Measurements from ENCODE around the gene MYL7.

MYL7 gene

GRCh38 chr7:44150466-44150832 lies 9.3 kb upstream of the MYL7 start:
- no peak for DNase-seq (ENCODE audit: low read depth in 2 of 2)

DNA sequence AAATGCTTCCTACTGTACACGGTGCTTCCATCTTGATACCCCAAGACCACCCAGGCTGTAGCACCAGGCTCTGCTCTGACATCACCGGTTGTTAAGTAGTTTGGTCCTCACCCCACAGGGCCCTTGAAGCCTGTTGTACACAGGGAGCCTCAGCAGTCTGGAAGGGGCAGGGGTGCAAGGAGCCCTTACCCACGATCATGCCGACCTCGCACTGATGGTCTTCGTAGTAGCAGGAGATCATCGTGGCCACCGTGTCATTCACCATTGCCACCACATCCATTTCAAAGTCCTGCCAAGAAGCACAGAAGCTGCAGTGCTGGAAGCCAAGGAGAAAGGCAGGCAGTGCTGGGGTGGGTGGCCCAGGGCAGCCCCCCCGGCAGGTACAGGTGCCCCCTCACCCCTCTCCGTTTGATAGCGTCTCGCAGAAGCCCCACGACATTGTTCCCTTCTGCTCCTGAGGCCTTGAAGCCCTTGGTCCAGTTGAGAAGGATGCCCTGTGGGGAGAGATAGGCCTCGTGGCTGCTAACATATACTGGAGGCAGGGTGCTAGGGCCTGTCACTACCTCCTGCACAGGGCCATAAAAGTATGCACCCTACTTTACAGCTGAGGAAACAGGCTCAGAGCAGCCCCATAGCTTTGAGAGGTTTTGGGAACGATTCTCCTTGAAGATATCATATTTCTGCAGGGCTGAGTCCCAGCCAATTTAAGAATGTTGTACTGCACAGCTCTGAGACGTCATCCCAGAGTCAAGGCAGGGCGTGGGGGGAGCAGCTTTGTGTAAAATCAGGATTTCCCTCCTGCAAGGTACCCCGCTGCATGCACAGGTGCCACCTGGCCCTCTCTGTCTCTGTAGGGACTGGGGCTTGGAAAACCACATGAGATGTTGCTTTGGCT lies 8.7 kb upstream of the MYL7 start:
- no peak for DNase-seq (ENCODE audit: low read depth in 2 of 2)

DNA sequence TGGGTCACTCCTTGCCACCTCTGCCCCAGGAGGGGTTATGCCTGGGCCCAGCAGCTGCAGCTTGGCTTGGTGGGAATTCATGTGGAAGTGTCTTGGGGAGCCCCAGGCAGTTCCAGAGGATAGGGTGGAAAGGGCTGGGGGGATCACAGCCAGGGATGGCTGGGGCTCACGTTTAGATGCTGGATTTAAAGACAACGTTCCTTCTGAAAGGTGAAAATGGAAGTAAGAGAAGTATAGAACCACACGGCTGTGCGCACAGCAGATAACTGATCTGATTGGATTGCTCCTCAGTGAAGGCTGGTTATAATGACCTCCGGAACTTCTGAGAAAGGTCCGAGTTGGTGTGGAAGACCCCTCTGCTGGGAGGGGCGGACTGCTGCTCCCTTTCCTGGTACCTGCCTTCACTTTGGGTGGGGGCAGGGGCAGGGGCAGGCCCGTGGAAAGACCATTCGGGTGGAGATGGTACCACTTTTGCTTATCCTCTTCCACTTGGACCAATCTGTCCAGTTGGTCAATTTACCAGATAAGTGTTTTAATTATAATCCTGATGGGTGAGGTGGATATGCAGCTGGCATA lies 7.9 kb upstream of the MYL7 start:
- DNase-seq (ENCODE audit: low read depth in 2 of 2): no peak

DNA sequence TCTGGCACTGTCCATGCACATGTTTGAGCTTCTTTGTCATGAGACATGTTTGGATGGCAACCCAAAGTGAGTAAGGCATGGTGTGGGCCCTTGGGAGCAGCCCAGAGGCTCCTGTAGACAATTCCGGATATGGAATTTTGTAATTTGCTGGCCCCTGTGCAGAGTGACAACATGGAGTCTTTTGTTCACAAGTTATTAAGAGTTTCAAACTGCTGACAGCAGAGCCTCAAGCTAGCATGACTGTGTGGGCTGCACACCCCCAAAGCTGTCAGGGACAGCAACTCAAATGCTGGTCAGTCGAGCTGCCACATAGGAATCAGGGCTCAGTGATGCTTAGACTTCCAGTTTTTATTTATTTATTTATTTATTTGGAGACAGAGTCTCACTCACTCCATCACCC lies 7.0 kb upstream of the MYL7 start:
- DNase-seq (ENCODE audit: low read depth in 2 of 2): no peak

- no peak for DNase-seq (ENCODE audit: low read depth in 2 of 2)
Observed at GRCh38 chr7:44147026-44147991, 6.2 kb upstream of the MYL7 start.

DNA sequence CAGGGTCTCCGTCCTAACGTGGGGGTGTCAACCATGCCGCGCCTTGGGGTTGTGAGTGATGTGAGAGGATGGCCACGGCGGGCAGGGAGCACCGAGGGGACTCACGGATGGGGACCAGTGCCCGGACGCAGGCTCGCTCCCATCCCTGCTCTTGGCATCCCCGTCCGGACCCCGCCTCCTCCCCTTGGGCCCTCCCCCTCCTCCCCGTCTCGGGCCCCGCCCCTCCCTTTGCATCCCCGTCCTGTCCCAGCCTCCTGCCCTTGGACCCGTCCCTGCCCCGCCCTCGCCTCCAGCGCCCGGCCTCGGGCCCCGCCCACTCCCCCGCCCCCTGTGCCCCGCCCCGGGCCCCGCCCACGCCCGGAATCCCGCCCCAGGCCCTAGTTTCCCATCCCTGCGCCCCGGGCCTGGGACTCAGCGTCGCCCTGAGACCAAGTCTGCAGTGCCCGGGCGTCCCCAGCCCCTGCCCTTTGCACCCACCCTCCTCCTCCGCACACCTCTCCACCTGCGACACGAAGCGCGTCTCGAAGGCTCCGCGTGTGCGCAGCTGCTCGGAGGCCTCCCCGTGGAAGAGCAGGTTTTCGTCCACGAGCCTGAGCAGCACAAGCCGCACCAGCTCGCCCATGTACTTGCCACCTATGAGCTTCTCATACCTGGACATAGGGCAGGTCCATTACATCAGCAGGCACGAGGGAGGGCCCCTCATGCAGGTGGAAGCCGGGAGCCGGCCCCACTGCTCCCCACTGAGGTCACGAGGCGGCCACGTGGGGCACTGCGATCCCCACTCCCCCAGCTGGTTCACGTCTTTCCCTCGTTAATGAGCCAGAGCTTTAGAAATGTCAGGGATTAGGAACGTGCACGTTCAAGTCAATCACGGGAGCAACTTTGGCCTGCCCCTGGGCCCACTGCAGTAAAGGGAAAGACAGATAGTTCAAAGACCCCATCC lies 5.1 kb upstream of the MYL7 start:
- DNase-seq (ENCODE audit: low read depth in 2 of 2): peak; percentile 41 to 74

GRCh38 chr7:44145479-44145968 lies 4.4 kb upstream of the MYL7 start:
- peak; percentile 44 to 45 for DNase-seq (ENCODE audit: low read depth in 2 of 2)

DNA sequence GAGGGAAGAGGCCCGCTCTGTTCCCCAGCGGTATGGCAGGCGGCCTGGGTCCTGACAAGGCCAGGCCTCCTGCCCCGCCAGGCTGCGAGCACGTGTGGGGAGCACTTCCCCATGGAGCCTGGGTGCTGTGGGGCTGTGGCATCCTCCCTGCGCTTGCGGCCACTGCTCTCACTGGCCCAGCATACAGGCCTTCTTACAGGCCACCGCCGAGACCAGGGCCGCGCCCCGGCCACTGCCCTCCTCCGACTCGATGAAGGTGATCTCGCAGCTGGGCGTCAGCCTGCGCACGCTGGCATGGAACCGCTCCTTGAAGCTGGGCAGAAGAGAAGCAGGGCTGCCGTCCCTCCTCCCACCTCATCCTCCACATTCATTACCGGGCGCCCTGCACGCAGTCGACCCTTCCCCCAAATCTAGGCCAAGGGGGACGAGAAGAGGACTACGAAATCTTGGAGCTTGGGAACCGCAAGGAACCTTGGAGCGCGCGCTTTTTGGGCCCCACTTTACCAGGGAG lies 3.9 kb upstream of the MYL7 start:
- no peak for DNase-seq (ENCODE audit: low read depth in 2 of 2)

GRCh38 chr7:44144426-44144967 lies 3.4 kb upstream of the MYL7 start:
- no peak for DNase-seq (ENCODE audit: low read depth in 2 of 2)

GRCh38 chr7:44143646-44144250 lies 2.6 kb upstream of the MYL7 start:
- no peak for DNase-seq (ENCODE audit: low read depth in 2 of 2)

GRCh38 chr7:44142028-44142427 lies 896 bp upstream of the MYL7 start:
- DNase-seq (ENCODE audit: low read depth in 2 of 2): no peak

DNA sequence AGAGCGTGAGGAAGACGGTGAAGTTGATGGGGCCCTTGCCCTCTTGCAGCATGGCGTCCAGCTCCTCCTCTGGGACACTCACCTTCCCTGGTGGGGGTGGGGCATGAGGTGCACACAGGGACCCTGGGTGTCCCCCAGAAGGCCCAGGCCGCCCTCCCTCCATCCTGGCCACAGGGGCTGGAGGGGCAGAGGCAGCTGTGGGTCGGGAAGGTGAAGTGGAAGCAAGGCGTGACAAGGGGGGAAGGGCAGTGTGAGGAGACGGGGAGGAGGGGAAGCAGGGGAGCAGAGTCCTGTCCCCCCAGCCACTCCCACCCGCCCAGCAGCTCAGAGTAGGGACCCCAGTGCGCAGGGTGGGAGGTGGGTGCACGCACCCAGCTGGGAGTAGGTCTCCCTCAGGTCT lies 791 bp downstream of the MYL7 start:
- no peak for DNase-seq (ENCODE audit: low read depth in 2 of 2)

DNA sequence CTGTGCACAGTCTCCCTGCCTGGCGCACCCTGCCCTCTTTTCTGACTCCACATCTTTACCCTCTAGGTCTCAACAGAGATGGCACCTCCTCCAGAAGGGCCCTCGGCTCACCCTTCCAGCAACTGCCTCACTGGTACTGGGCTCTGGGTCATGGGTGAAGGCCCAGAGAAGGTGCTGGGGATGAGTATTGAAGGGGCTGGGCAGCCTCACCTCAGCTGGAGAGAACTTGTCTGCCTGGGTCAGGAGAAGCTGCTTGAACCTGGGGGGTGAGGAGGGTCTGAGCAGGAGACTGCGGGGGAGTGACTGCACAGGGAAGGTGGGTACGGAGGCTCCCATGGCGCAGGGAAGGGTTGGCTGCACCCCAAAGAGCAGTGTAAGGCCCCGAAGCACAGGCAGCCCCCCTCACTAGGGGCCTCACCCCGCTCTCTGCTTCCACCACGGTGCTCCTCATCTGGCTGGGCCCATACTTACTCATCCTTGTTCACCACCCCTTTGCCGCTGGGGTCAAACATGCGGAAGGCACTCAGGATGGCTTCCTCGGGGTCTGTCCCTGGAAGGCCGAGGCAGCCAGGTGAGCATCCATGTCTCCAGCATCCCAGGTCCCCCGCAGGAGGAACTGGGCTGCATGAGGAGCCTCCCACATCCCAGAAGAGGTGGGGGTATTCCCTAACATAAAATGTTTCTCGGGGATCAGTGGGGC lies 1.7 kb downstream of the MYL7 start:
- no peak for DNase-seq (ENCODE audit: low read depth in 2 of 2)

GRCh38 chr7:44138698-44139097 lies 2.4 kb downstream of the MYL7 start:
- no peak for DNase-seq (ENCODE audit: low read depth in 2 of 2)

DNA sequence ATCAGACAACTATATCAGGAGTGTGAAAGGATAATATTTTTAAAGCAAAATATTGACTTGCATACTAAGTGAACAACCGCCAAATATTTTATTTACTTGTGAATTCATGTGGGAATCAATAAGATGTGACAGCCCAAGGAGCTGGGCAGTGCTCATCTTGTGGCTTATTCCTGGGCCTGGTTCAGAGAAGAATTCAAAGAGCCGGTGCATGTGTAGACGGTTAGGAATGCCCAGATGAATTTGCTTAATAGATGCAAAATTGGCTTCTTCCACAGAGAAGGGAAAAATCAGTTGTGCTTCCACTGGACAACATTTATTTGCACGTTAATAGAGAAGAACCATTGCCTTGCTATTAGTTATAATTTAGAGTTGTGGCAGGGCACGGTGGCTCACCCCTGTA lies 4.4 kb downstream of the MYL7 start:
- no peak for DNase-seq (ENCODE audit: low read depth in 2 of 2)

- DNase-seq (ENCODE audit: low read depth in 2 of 2): no peak
Observed at GRCh38 chr7:44134943-44135628, 6.0 kb downstream of the MYL7 start.

DNA sequence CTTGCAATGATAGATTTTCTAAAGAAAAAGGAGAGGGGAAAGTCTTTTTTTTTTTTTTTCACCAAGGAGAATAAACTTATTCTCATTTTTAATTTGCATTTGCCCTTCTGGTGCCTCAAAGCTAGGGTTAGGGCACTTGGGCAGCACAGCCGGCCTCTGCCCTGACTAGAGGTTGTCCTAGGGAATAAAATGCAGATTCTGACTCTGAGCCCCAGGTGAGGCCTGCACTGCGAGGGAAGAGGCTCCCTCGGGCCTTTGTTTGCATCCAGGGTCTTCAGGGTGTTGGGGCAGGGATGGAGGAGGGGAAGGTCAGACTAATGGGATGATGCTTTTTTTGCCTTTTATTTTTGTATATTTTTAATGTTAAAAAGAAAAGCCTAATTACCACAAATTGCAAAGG lies 7.8 kb downstream of the MYL7 start:
- no peak for DNase-seq (ENCODE audit: low read depth in 2 of 2)

GRCh38 chr7:44132039-44132438 lies 9.1 kb downstream of the MYL7 start:
- no peak for DNase-seq (ENCODE audit: low read depth in 2 of 2)

Data from stimulated activated CD4-positive, alpha-beta T cell treated with anti-CD3 and anti-CD28 coated beads, Interleukin-15, amount 100 ng/mL, for 48 hours (primary cell).